Activated CD4-positive, alpha-beta T cell treated with anti-CD3 and anti-CD28 coated beads, Interleukin-2, amount 10 ng/mL, durations not matched to agents 24 days and 14 days (primary cell): Measurements from ENCODE around the gene PRKD1. TPM values are rescaled to one million over a fixed set of nuclear protein-coding genes. Genes with fewer than 3 reads are reported as not detected.

ENCODE experiments used
- DNase-seq: peaks from one replicate; pipeline ENCODE4 v3.0.0; 2022
- H3K27ac Mint-ChIP-seq: one replicate; pipeline ENCODE4 v1.8.0; 2022; ENCODE audit warnings: mild to moderate bottlenecking, mixed read lengths
- H3K27me3 Mint-ChIP-seq: one replicate; pipeline ENCODE4 v1.8.0; 2022; ENCODE audit warnings: mixed read lengths
- H3K36me3 Mint-ChIP-seq: one replicate; pipeline ENCODE4 v1.8.0; 2022; ENCODE audit warnings: low read depth, mild to moderate bottlenecking, mixed read lengths
- H3K4me1 Mint-ChIP-seq: one replicate; pipeline ENCODE4 v1.8.0; 2021; ENCODE audit warnings: mixed read lengths
- H3K4me3 Mint-ChIP-seq: one replicate; pipeline ENCODE4 v1.8.0; 2022; ENCODE audit warnings: mild to moderate bottlenecking, moderate library complexity, mixed read lengths
- H3K9me3 Mint-ChIP-seq: one replicate; pipeline ENCODE4 v1.8.0; 2021; ENCODE audit warnings: mixed read lengths
- intact Hi-C: fragments of 100-400 bp; cut with micrococcal nuclease; formaldehyde crosslinking; loops from one replicate; pipeline ENCODE4 v1.15.1; 2023
- total RNA-seq: library from RNA; stranded (reverse); gene quantifications from 2 replicates; pipeline ENCODE4 v1.2.3, GENCODE V29; 2022

PRKD1 gene
- total RNA-seq, 1 donor from 2014 or later = not detected

- Mint-ChIP-seq H3K27ac (no peak overlapping the region), H3K27me3 (peaks cover 3% of the 10 kb centered on the region), H3K9me3 (no peaks in the 10 kb centered on the region), H3K4me1 (no peaks in the 10 kb centered on the region), H3K36me3 (no peaks in the 10 kb centered on the region), H3K4me3 (no peak overlapping the region)
- intact Hi-C loops = no loop called here
- no peak for DNase-seq
These were observed 7.8 kb downstream of the PRKD1 start for GRCh38 chr14:29919845-29920244.

- Mint-ChIP-seq H3K9me3 (no peaks in the 10 kb centered on the region), H3K36me3 (no peaks in the 10 kb centered on the region), H3K27me3 (no peaks in the 10 kb centered on the region), H3K4me3 (no peak overlapping the region), H3K27ac (no peak overlapping the region), H3K4me1 (no peaks in the 10 kb centered on the region)
- intact Hi-C loops = no loop called here
- DNase-seq = no peak
These were observed 8.7 kb downstream of the PRKD1 start for GRCh38 chr14:29918981-29919380.

DNA sequence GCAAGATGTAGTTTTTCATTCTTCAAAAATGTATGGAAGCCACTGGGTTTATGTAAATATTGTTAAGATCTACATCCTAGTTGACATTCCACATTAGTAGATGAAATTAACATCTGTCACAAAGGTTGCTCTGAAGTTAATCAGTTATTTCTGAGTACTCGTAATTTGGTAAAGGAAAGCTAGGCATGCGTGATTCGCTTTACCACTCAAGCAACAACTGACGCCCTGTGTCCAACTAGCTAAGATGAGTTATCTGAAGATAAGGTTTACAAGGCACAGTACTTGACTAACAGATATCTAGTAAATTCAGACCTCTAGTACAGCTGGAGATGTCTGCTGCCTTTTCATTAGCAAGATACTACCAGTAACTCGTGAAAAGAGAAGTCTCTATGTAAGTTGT lies 14.1 kb downstream of the PRKD1 start:
- Mint-ChIP-seq H3K9me3 (no peaks in the 10 kb centered on the region), H3K27me3 (no peaks in the 10 kb centered on the region), H3K36me3 (no peaks in the 10 kb centered on the region), H3K4me1 (no peaks in the 10 kb centered on the region), H3K4me3 (no peak overlapping the region), H3K27ac (no peak overlapping the region)
- no peak for DNase-seq
- intact Hi-C loops = no loop called here

GRCh38 chr14:29911810-29912209 lies 15.8 kb downstream of the PRKD1 start:
- H3K36me3 Mint-ChIP-seq = no peaks in the 10 kb centered on the region
- DNase-seq = no peak
- H3K9me3 Mint-ChIP-seq = peaks cover 4% of the 10 kb centered on the region
- no peak overlapping the region for H3K4me3 Mint-ChIP-seq
- intact Hi-C loops = no loop called here
- H3K27ac Mint-ChIP-seq = no peak overlapping the region
- no peaks in the 10 kb centered on the region for H3K4me1 Mint-ChIP-seq
- no peaks in the 10 kb centered on the region for H3K27me3 Mint-ChIP-seq

GRCh38 chr14:29908652-29909577 lies 18.7 kb downstream of the PRKD1 start:
- H3K36me3 Mint-ChIP-seq = no peaks in the 10 kb centered on the region
- no peak overlapping the region for H3K4me3 Mint-ChIP-seq
- peaks cover 4% of the 10 kb centered on the region for H3K9me3 Mint-ChIP-seq
- intact Hi-C loops = no loop called here
- H3K27me3 Mint-ChIP-seq = no peaks in the 10 kb centered on the region
- no peak overlapping the region for H3K27ac Mint-ChIP-seq
- H3K4me1 Mint-ChIP-seq = no peaks in the 10 kb centered on the region
- DNase-seq = no peak

DNA sequence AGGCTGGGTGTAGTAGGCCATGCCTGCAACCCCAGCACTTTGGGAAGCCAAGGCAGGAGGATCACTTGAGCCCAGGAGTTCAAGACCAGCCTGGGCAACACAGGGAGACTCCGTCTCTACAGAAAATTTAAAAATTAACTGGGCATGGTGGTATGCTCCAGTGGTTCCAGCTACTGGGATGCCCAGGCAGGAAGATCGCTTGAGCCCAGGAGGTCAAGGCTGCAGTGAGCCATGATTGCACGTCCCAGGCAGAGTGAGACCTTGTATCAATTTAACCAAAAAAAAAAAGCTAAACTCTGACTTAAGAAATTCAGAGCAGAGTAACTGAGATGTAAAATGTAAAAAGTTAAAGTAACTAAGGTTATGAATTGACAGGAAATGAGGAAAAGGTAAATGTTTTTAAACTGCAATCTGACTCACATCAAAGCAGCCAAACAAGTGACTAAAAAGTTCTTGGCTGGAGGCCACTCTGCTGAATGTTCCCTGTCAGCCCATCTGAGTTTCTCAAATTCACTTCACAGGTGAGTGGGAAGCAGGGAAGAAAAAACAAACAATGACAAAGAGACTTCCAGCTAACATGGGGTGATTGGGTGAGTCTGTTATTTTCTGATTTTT lies 21.3 kb downstream of the PRKD1 start:
- intact Hi-C loops = no loop called here
- Mint-ChIP-seq H3K27ac (no peak overlapping the region), H3K4me1 (no peaks in the 10 kb centered on the region), H3K27me3 (no peaks in the 10 kb centered on the region), H3K4me3 (no peak overlapping the region), H3K9me3 (peaks cover 4% of the 10 kb centered on the region), H3K36me3 (no peaks in the 10 kb centered on the region)
- no peak for DNase-seq

DNA sequence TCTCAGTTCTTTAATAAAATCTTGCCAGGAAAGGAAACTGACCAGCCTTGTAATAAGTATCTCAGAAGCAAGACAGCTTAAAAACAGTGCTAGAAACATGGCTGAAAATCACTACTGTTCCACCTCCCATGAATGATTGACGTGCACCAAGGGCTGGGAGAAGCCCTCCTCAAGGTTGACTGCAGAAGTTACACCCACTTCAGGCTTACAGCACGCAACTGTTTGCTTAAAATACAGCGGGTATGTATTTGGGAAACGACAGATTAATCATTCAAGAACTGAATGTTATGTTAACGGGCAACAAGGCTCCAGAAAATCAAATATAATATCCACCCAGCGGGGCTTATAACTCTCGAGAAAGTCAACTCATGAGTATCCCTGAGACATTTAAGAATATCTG lies 22.1 kb downstream of the PRKD1 start:
- no peak overlapping the region for H3K4me3 Mint-ChIP-seq
- DNase-seq = no peak
- intact Hi-C loops = no loop called here
- H3K36me3 Mint-ChIP-seq = no peaks in the 10 kb centered on the region
- no peaks in the 10 kb centered on the region for H3K4me1 Mint-ChIP-seq
- no peak overlapping the region for H3K27ac Mint-ChIP-seq
- peaks cover 8% of the 10 kb centered on the region for H3K9me3 Mint-ChIP-seq
- H3K27me3 Mint-ChIP-seq = no peaks in the 10 kb centered on the region

DNA sequence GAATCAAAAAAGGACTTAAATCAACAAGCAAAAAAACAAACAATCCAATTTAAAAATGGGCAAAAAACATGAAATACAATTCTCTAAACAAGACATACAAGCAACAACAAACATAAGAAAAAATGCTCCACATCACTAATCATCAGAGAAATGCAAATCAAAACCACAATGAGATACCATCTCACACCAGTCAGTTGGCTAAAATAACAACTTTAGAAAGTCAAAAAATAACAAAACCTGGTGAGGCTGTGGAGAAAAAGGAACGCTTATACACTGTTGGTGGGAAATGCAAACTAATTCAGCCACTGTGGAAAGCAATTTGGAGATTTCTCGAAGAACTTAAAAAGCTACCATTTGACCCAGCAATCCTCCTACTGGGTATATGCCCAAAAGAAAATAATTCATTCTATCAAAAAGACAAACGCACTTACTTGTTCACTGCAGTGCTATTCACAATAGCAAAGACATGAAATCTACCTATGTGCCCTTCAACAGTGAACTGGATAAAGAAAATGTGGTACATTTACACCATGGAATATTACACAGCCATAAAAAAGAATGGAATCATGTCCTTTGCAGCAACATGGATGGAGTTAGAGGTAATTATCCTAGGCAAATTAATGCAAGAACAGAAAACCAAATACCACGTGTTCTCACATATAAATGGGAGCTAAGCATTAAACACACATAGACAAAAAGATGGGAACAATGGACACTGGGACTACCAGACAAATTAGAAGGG lies 26.9 kb downstream of the PRKD1 start:
- Mint-ChIP-seq H3K36me3 (no peaks in the 10 kb centered on the region), H3K9me3 (peaks cover 4% of the 10 kb centered on the region), H3K4me3 (no peak overlapping the region), H3K4me1 (no peaks in the 10 kb centered on the region), H3K27me3 (no peaks in the 10 kb centered on the region), H3K27ac (no peak overlapping the region)
- intact Hi-C loops = no loop called here
- DNase-seq = no peak

DNA sequence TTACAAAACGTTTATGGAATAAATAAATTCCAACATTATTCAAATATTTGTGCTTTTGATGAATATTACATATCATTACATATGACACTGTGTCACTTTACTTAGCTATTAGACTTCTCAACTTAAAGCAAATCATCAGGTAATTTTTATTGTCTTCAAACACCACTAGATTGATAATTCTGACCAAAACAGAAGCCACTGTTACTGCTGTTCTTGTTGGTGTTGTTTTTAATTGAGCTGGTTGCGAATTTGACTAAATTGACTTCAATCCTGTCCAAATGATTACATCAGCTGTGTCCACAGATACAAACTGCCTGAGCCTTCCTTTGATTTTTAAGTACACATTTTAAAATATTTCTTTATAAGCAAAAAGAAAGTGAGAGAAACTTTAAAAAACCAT lies 29.2 kb downstream of the PRKD1 start:
- H3K4me1 Mint-ChIP-seq = no peaks in the 10 kb centered on the region
- H3K4me3 Mint-ChIP-seq = no peak overlapping the region
- DNase-seq = no peak
- peaks cover 7% of the 10 kb centered on the region for H3K9me3 Mint-ChIP-seq
- H3K27me3 Mint-ChIP-seq = no peaks in the 10 kb centered on the region
- intact Hi-C loops = no loop called here
- H3K36me3 Mint-ChIP-seq = no peaks in the 10 kb centered on the region
- H3K27ac Mint-ChIP-seq = no peak overlapping the region

- intact Hi-C loops = no loop called here
- no peak overlapping the region for H3K4me3 Mint-ChIP-seq
- no peaks in the 10 kb centered on the region for H3K27me3 Mint-ChIP-seq
- H3K9me3 Mint-ChIP-seq = peaks cover 7% of the 10 kb centered on the region
- no peak for DNase-seq
- no peaks in the 10 kb centered on the region for H3K36me3 Mint-ChIP-seq
- no peak overlapping the region for H3K27ac Mint-ChIP-seq
- no peaks in the 10 kb centered on the region for H3K4me1 Mint-ChIP-seq
These were observed 30.5 kb downstream of the PRKD1 start for GRCh38 chr14:29897181-29897580.

DNA sequence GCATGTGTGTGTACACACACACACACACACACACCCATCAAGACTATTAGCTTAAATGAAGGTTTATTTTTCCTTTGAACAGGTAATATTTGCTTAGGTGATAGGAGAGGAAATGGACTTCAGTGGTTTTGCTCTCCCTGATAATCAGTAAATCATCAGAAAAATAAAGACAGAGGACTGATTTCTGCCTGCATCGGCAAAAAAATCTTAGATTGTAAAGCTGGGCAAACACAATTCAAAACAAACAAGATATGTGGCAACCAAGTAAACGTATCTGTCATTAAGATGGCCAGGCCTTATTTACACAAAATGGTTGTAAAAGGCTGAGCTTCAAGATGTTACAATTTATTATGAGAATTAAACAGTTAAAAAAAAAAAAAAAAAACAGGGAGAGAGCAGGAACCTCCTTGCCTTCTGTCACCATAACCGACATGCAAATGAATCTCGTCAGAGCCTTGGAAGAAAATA lies 31.3 kb downstream of the PRKD1 start:
- Mint-ChIP-seq H3K36me3 (no peaks in the 10 kb centered on the region), H3K9me3 (peaks cover 7% of the 10 kb centered on the region), H3K4me3 (no peak overlapping the region), H3K27ac (no peak overlapping the region), H3K4me1 (no peaks in the 10 kb centered on the region), H3K27me3 (no peaks in the 10 kb centered on the region)
- intact Hi-C loops = no loop called here
- no peak for DNase-seq

DNA sequence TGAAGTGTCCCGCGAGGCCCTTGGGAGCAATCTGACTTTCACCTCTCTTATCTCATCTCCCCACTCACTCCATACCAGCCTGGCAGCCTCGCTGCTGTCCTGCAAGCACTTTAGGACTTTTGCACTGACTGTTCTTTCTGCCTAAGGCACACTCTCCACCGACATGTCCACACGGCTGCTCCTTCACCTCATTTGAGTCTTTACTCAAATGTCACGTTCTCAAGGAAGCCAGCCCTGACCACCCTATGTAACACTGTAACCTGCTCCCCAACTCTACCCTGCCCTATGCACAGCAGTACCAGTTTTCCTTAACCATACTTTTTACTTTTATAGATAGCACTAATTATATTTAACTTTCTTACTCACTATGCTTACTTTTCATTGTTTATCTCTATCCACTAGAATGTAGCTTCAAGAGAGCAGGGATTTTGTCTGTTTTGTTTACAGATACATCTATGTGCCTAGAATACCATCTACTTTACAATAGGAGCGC lies 32.0 kb downstream of the PRKD1 start:
- intact Hi-C loops = no loop called here
- peaks cover 3% of the 10 kb centered on the region for H3K9me3 Mint-ChIP-seq
- no peak overlapping the region for H3K27ac Mint-ChIP-seq
- no peaks in the 10 kb centered on the region for H3K4me1 Mint-ChIP-seq
- H3K4me3 Mint-ChIP-seq = no peak overlapping the region
- H3K27me3 Mint-ChIP-seq = no peaks in the 10 kb centered on the region
- DNase-seq = no peak
- no peaks in the 10 kb centered on the region for H3K36me3 Mint-ChIP-seq

DNA sequence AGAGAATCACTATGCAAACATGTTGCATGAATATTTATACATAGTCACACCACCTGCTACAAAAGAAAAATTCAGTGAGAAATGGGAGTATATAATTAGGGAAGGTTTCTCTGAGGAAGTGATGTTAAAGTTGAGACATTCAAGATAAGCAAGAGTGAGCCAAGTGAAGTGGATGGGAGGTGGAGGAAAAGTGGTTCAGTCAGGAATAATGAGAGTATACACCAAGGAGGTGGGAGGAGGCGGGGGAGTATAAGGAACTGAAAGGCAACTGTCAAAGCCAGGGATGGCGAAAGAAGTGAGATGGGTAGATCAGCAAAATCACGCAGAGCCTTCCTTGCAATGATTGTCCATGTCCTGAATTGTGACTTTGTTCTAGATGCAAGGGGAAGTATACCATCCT lies 33.7 kb downstream of the PRKD1 start:
- intact Hi-C loops = no loop called here
- Mint-ChIP-seq H3K27me3 (no peaks in the 10 kb centered on the region), H3K4me3 (no peak overlapping the region), H3K27ac (no peak overlapping the region), H3K36me3 (no peaks in the 10 kb centered on the region), H3K4me1 (no peaks in the 10 kb centered on the region), H3K9me3 (peaks cover 3% of the 10 kb centered on the region)
- no peak for DNase-seq

GRCh38 chr14:29892327-29892726 lies 35.3 kb downstream of the PRKD1 start:
- Mint-ChIP-seq H3K27me3 (no peaks in the 10 kb centered on the region), H3K27ac (no peak overlapping the region), H3K36me3 (no peaks in the 10 kb centered on the region), H3K9me3 (peaks cover 3% of the 10 kb centered on the region), H3K4me1 (no peaks in the 10 kb centered on the region), H3K4me3 (no peak overlapping the region)
- intact Hi-C loops = no loop called here
- DNase-seq = no peak
